GM04504 (cell line): ENCODE results near the gene DENND4B.
"Not testable (repeated sequence)": the region's sequence is repeated elsewhere in the genome, so short reads cannot be mapped to it uniquely, and the experiment has no call there.

Source experiments
- DNase-seq: peaks from one replicate; pipeline ENCODE4 v3.0.0-alpha.2; 2012; ENCODE audit warnings: low read depth

The DENND4B gene

GRCh38 chr1:153946622-153947241 lies at the start of gene DENND4B:
Gene DENND4B, minus strand, starts transcription at chr1:153946718. Its CDS starts 2,344 bp downstream, at chr1:153944374.
- no peak for DNase-seq

- DNase-seq: no peak
Measured at GRCh38 chr1:153995640-153996039, 49.1 kb upstream of the DENND4B start.

GRCh38 chr1:153995202-153995601 lies 48.7 kb upstream of the DENND4B start:
- DNase-seq: no peak

GRCh38 chr1:153991806-153992205 lies 45.3 kb upstream of the DENND4B start:
- DNase-seq: no peak

GRCh38 chr1:153991151-153991630 lies 44.7 kb upstream of the DENND4B start:
- DNase-seq: no peak

GRCh38 chr1:153990468-153991150 lies 44.1 kb upstream of the DENND4B start, which contains the start of gene RPS27:
Gene RPS27, plus strand, starts transcription at chr1:153990762. Its CDS starts 35 bp downstream, at chr1:153990797.
- DNase-seq: peak; percentile 96

GRCh38 chr1:153987621-153988020 lies 41.1 kb upstream of the DENND4B start:
- no peak for DNase-seq

GRCh38 chr1:153985941-153986761 lies 39.6 kb upstream of the DENND4B start, which contains the start of gene RAB13:
Gene RAB13, minus strand, starts transcription at chr1:153986339. Its CDS starts 103 bp downstream, at chr1:153986236.
- peak; percentile 70 for DNase-seq

- no peak for DNase-seq
Measured at GRCh38 chr1:153985341-153985912, 38.9 kb upstream of the DENND4B start.

GRCh38 chr1:153984123-153984894 lies 37.8 kb upstream of the DENND4B start:
- no peak for DNase-seq

- DNase-seq: not testable (repeated sequence)
Measured at GRCh38 chr1:153981735-153982134, 35.2 kb upstream of the DENND4B start.

- DNase-seq: not testable (repeated sequence)
Measured at GRCh38 chr1:153979091-153979490, 32.6 kb upstream of the DENND4B start.

- DNase-seq: no peak
Measured at GRCh38 chr1:153978274-153978909, 31.9 kb upstream of the DENND4B start.

GRCh38 chr1:153977250-153978240 lies 31.0 kb upstream of the DENND4B start, which contains the start of gene JTB:
Gene JTB, minus strand, starts transcription at chr1:153977674. Its CDS starts 422 bp downstream, at chr1:153977252.
- peak; percentile 60 for DNase-seq

GRCh38 chr1:153976819-153977249 lies 30.3 kb upstream of the DENND4B start:
- DNase-seq: no peak

- DNase-seq: no peak
Measured at GRCh38 chr1:153973525-153973924, 27.0 kb upstream of the DENND4B start.

- DNase-seq: no peak
Measured at GRCh38 chr1:153973071-153973470, 26.6 kb upstream of the DENND4B start.

GRCh38 chr1:153970346-153970745 lies 23.8 kb upstream of the DENND4B start:
- DNase-seq: no peak

- no peak for DNase-seq
Measured at GRCh38 chr1:153968972-153969371, 22.5 kb upstream of the DENND4B start.
